Iris pigment epithelial cell (primary cell): ENCODE data around the gene KSR1.
"Not testable (repeated sequence)": the region's sequence is repeated elsewhere in the genome, so short reads cannot be mapped to it uniquely, and the experiment has no call there.

Experiments used
- DNase-seq: peaks from one replicate; pipeline ENCODE4 v3.0.0-alpha.2; 2011; ENCODE audit warnings: low read depth

Gene KSR1

DNA sequence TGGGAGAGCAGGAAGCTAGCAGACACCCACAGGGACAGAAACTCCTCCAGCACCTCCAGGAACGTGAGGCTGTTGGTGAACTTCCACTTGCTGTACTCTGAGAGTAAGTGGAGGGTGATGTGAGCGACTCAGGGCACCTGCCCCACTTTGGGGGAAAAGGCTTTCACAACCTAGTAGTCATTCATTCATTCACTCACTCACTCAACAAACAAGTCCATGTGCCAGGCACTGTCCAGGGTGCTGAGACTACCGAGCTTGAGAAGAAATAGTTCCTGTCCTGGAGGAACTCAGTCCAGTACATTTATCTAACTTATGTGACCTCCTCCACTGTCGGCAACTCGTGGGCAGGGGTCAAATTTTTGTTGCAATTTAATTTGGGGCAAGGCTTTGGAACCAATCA is 201.4 kb downstream of the KSR1 start:
- DNase-seq: peak; percentile 34

DNA sequence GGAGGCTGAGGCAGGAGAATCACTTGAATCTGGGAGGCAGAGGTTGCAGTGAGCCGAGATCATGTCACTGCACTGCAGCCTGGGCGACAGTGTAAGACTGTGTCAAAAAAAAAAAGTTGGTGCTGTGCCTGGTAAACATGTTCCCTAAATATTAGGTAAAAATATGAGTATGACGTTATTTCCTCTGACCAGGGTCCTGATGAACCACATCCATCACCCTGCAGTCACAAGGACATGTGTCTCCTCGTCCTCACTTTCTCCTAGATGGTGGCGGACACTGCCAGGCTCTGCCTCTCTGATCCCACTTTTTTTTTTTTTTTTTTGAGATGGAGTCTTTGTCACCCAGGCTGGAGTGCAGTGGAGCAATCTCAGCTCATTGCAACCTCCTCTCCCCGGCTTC is 203.4 kb downstream of the KSR1 start:
- DNase-seq: no peak

GRCh38 chr17:27660436-27660835 is 204.2 kb downstream of the KSR1 start:
- DNase-seq: no peak

DNA sequence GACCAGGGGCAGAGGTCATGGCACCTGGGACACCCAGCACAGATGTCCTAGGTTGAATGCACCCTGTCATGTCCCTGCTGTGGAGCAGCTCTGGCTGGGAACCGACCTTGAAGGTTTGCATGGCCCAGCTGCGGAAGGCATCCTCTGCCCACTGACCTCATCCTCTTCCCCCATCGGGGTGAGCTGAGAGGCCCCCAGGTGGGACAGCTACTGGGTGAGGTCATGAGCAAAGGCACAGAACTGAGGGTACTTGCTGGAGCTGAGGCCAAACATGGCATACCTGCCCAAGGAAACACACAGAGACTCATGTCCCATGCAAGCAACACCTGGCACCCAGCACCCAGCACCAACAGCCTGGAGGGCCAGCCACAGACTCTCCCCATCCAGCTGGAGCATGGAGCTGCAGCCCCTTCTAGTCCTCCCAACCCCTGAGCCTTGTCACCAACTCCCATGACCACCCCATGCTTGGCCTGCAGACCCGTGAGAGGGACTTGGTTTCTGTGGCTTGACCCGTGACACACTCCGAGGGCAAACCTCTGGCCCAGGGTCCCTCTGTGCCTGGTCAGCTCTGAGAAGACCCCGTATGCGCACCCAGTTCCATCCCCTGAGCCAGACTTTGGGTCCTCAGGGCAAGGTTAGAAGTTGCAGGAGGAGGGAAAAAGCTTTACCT is 207.8 kb downstream of the KSR1 start:
- DNase-seq: no peak

- DNase-seq: no peak
These were observed 208.3 kb downstream of the KSR1 start for GRCh38 chr17:27664606-27664965.

- no peak for DNase-seq
These were observed 209.3 kb downstream of the KSR1 start for GRCh38 chr17:27665549-27665948.

- DNase-seq: not testable (repeated sequence)
These were observed 210.0 kb downstream of the KSR1 start for GRCh38 chr17:27666270-27666669.

- DNase-seq: no peak
These were observed 210.7 kb downstream of the KSR1 start for GRCh38 chr17:27666831-27667560.

- no peak for DNase-seq
These were observed 211.6 kb downstream of the KSR1 start for GRCh38 chr17:27667656-27668487.

- DNase-seq: no peak
These were observed 212.2 kb downstream of the KSR1 start for GRCh38 chr17:27668488-27668823.

DNA sequence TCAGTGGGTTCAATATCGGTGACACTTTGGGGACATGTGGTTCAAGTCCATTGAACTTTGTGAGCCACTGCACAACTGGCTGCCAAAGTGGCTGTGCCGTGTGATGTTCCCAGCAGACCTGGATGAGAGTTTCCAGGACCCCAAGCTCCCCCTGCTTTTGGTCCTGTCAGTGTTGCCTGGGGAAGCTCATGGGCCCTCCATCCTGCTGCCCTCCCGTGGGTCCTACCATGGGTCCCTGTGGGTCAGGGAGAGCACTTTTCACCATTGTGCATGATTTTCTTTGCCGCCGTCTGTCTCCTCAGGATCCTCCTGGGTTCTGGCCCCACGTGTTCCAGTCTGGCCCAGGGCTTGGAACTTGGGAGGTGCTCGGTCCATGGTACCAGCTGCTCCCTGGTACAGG is 212.9 kb downstream of the KSR1 start:
- no peak for DNase-seq

- DNase-seq: no peak
These were observed 213.6 kb downstream of the KSR1 start for GRCh38 chr17:27669850-27670249.

DNA sequence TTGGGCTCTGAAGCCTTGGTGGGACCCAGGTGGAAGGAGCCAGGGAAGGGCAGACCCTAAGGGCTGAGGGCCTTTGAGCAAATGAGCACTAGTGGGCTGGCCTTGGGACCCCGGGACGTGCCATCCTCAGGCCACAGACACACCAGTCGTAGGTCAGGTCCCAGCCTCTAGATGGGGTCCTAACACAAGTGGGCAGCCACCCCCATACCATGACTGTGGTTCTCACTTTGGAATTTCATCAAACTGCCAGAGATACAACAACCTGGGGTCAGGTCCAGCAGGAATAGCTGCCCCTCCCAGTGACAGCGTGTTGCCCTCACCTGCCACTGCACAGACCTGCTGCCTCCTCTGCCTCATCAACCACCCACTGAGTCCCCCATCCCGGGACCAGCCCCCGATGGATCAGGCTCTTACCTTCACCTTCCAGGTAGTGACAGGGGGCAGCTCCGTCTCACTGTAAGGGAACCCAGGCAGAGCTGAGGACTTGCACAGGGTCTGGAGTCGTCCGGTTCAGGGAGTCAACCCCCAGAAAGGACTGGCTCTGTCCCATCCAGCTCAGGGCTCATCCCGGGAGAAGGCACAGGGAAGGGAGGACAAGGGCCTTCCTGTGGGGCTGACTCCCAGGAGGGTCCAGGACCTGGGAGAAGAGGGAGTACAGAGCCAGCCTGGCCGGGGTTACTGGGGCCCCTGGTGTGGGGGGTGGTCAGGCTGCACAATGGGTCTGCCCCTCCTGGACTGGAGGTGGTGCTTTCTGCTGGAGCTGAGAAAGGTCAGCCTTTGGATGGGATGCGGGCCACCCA is 214.7 kb downstream of the KSR1 start:
- no peak for DNase-seq

- DNase-seq: no peak
These were observed 215.3 kb downstream of the KSR1 start for GRCh38 chr17:27671591-27671910.

DNA sequence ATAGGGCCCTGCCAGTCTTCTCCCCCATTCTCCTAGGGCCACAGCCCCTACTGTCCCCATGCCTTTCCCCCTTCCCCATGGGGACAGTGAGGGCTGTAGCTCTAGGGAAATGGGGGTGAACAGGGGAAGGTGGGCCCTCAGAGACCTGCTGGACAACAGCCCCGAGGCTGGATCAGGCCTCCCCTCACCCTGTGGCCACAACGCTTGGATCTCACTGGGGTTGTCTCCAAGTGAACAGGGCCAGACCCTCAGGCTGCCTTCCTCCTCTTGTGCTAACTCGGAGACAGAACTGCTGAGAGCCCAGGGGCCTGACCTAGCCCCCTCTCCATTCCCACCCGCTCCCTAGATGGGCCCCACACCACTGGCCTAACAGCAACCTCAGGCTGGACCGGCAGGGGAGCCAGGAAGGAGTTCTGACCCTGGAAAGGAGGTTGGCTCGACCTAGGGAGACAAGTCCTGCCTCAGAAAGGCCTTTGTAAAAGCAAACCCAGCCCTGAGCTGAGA is 215.8 kb downstream of the KSR1 start:
- not testable (repeated sequence) for DNase-seq

DNA sequence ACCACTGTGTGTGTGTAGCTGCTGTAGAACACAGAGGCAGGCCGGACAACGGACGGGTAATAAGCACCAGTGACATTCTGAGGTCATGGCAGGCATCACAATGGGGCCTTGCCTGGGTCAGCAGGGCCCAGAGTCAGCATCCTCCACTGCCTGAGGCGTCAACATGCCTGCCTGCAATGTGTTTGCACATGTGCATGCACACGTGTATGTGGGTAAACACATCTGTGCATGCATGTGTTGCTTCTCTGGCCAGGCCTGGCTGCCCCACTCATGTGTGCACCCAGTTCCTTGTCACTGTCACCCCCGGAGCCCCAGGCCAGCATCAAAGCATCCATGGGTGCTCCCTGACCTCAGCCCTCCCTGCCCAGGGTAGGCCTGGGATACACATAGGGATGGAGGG is 218.1 kb downstream of the KSR1 start:
- no peak for DNase-seq
